ENCODE measurements around the gene DOK3. TPM values are rescaled to one million over a fixed set of nuclear protein-coding genes. Genes with fewer than 3 reads are reported as not detected.

The DOK3 gene
- total RNA-seq, 1 donor from 2014 or later: 7.2 TPM

- H3K36me3 Mint-ChIP-seq (ENCODE audit: unreplicated experiment): peaks cover 10% of the 10 kb centered on the region
- peak overlapping the region; percentile 57 for H3K27ac Mint-ChIP-seq (ENCODE audit: unreplicated experiment)
- no peaks in the 10 kb centered on the region for H3K27me3 Mint-ChIP-seq (ENCODE audit: unreplicated experiment)
- no peak overlapping the region for H3K4me3 Mint-ChIP-seq (ENCODE audit: unreplicated experiment)
- no peak for DNase-seq (ENCODE audit: extremely low spot score, unreplicated experiment)
- peaks cover 69% of the 10 kb centered on the region for H3K4me1 Mint-ChIP-seq (ENCODE audit: unreplicated experiment)
- TF ChIP-seq, protein P1, sequence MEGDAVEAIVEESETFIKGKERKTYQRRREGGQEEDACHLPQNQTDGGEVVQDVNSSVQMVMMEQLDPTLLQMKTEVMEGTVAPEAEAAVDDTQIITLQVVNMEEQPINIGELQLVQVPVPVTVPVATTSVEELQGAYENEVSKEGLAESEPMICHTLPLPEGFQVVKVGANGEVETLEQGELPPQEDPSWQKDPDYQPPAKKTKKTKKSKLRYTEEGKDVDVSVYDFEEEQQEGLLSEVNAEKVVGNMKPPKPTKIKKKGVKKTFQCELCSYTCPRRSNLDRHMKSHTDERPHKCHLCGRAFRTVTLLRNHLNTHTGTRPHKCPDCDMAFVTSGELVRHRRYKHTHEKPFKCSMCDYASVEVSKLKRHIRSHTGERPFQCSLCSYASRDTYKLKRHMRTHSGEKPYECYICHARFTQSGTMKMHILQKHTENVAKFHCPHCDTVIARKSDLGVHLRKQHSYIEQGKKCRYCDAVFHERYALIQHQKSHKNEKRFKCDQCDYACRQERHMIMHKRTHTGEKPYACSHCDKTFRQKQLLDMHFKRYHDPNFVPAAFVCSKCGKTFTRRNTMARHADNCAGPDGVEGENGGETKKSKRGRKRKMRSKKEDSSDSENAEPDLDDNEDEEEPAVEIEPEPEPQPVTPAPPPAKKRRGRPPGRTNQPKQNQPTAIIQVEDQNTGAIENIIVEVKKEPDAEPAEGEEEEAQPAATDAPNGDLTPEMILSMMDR (IDR thresholded peaks at IDR 0.05): no peak
- H3K9me3 Mint-ChIP-seq (ENCODE audit: unreplicated experiment): no peaks in the 10 kb centered on the region
Observed at GRCh38 chr5:177547736-177548135, 38.1 kb upstream of the DOK3 start.

DNA sequence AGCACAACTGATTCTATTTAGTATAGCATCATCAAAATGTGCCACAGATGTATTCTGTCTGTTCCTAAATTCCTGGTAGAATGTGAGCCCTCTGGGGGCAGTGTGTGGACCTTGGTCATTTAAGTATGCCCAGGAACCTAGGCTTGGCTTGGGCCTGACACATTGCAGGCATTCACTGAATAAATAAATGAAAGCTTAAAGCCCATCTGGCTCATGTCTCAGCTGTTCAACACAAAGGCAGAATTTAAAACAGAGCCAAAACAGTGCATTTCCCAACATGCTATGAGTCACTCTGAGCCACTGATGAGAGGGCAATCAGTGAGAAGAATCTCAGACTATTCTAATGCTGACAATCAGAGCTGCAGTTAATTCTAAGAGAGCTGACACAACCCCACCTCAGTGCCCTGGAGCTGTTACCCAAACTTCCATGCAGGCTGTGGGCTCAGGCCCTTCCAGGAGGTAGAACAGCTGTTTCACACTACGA lies 36.7 kb upstream of the DOK3 start:
- Mint-ChIP-seq H3K27me3 (ENCODE audit: unreplicated experiment) (no peaks in the 10 kb centered on the region), H3K36me3 (ENCODE audit: unreplicated experiment) (peaks cover 7% of the 10 kb centered on the region), H3K9me3 (ENCODE audit: unreplicated experiment) (no peaks in the 10 kb centered on the region), H3K27ac (ENCODE audit: unreplicated experiment) (peak overlapping the region; percentile 98), H3K4me1 (ENCODE audit: unreplicated experiment) (peaks cover 61% of the 10 kb centered on the region), H3K4me3 (ENCODE audit: unreplicated experiment) (peak overlapping the region; percentile 58)
- no peak for DNase-seq (ENCODE audit: extremely low spot score, unreplicated experiment)
- TF ChIP-seq, protein P1 (IDR thresholded peaks at IDR 0.05): no peak

- H3K4me1 Mint-ChIP-seq (ENCODE audit: unreplicated experiment): peaks cover 65% of the 10 kb centered on the region
- peaks cover 10% of the 10 kb centered on the region for H3K36me3 Mint-ChIP-seq (ENCODE audit: unreplicated experiment)
- H3K9me3 Mint-ChIP-seq (ENCODE audit: unreplicated experiment): no peaks in the 10 kb centered on the region
- DNase-seq (ENCODE audit: extremely low spot score, unreplicated experiment): no peak
- H3K27ac Mint-ChIP-seq (ENCODE audit: unreplicated experiment): peak overlapping the region; percentile 98
- H3K4me3 Mint-ChIP-seq (ENCODE audit: unreplicated experiment): peak overlapping the region; percentile 50
- TF ChIP-seq, protein P1 (IDR thresholded peaks at IDR 0.05): no peak
- no peaks in the 10 kb centered on the region for H3K27me3 Mint-ChIP-seq (ENCODE audit: unreplicated experiment)
Observed at GRCh38 chr5:177545487-177546257, 36.0 kb upstream of the DOK3 start.

- Mint-ChIP-seq H3K27ac (ENCODE audit: unreplicated experiment) (no peak overlapping the region), H3K9me3 (ENCODE audit: unreplicated experiment) (no peaks in the 10 kb centered on the region), H3K4me1 (ENCODE audit: unreplicated experiment) (peaks cover 75% of the 10 kb centered on the region), H3K4me3 (ENCODE audit: unreplicated experiment) (no peak overlapping the region), H3K27me3 (ENCODE audit: unreplicated experiment) (no peaks in the 10 kb centered on the region), H3K36me3 (ENCODE audit: unreplicated experiment) (peaks cover 6% of the 10 kb centered on the region)
- no peak for DNase-seq (ENCODE audit: extremely low spot score, unreplicated experiment)
- TF ChIP-seq, protein P1 (IDR thresholded peaks at IDR 0.05): no peak
Observed at GRCh38 chr5:177542816-177543465, 33.3 kb upstream of the DOK3 start.

GRCh38 chr5:177540438-177540837 lies 30.8 kb upstream of the DOK3 start:
- TF ChIP-seq, protein P1 (IDR thresholded peaks at IDR 0.05): no peak

More at GRCh38 chr5:177540438-177540837, 30.8 kb upstream of the DOK3 start:
- peaks cover 75% of the 10 kb centered on the region for H3K4me1 Mint-ChIP-seq (ENCODE audit: unreplicated experiment)
- no peak overlapping the region for H3K27ac Mint-ChIP-seq (ENCODE audit: unreplicated experiment)
- DNase-seq (ENCODE audit: extremely low spot score, unreplicated experiment): no peak
- no peaks in the 10 kb centered on the region for H3K9me3 Mint-ChIP-seq (ENCODE audit: unreplicated experiment)
- H3K36me3 Mint-ChIP-seq (ENCODE audit: unreplicated experiment): peaks cover 7% of the 10 kb centered on the region
- H3K27me3 Mint-ChIP-seq (ENCODE audit: unreplicated experiment): no peaks in the 10 kb centered on the region
- H3K4me3 Mint-ChIP-seq (ENCODE audit: unreplicated experiment): no peak overlapping the region
